ENCODE results near the gene LAT. TPM values are rescaled to one million over a fixed set of nuclear protein-coding genes. Genes with fewer than 3 reads are reported as not detected.

Gene LAT
- total RNA-seq, 1 donor from 2014 or later = 3.3 TPM

- no peaks in the 10 kb centered on the region for H3K79me2 ChIP-seq (ENCODE audit: insufficient read depth, low read length)
- peaks cover 4% of the 10 kb centered on the region for H3K4me1 ChIP-seq (ENCODE audit: insufficient read depth, low read length)
- no peaks in the 10 kb centered on the region for H3K36me3 Mint-ChIP-seq (ENCODE audit: low read depth, unreplicated experiment)
- H3K4me3 Mint-ChIP-seq (ENCODE audit: unreplicated experiment) = no peak overlapping the region
- H3K27me3 ChIP-seq (ENCODE audit: insufficient read depth, low read length) = no peaks in the 10 kb centered on the region
- no peaks in the 10 kb centered on the region for H3K36me3 ChIP-seq (ENCODE audit: insufficient read depth, low read length)
- H3K4me2 ChIP-seq (ENCODE audit: low read length) = no peak overlapping the region
- H3K9me3 Mint-ChIP-seq (ENCODE audit: unreplicated experiment) = no peaks in the 10 kb centered on the region
- TF ChIP-seq CTCF (IDR thresholded peaks at IDR 0.05; ENCODE audit: insufficient read depth, low read depth, low read length) = no peak
- no peak for TF ChIP-seq EZH2 (IDR thresholded peaks at IDR 0.05; ENCODE audit: insufficient read depth, low read length)
- no peak overlapping the region for H3K27ac ChIP-seq (ENCODE audit: low read depth, low read length)
- H3K4me3 ChIP-seq (ENCODE audit: insufficient read depth, low read depth, low read length) = no peak overlapping the region
- DNase-seq (ENCODE audit: low read depth) (no peak), FAIRE-seq (no peak)
- no peaks in the 10 kb centered on the region for H4K20me1 ChIP-seq (ENCODE audit: insufficient read depth, low read length)
- no peaks in the 10 kb centered on the region for H3K9me3 ChIP-seq (ENCODE audit: insufficient read depth, low read depth, low read length)
- no peak overlapping the region for H2AFZ ChIP-seq (ENCODE audit: low read depth, low read length)
- H3K4me1 Mint-ChIP-seq (ENCODE audit: low read depth, unreplicated experiment) = peaks cover 2% of the 10 kb centered on the region
- H3K27me3 Mint-ChIP-seq (ENCODE audit: low read depth, unreplicated experiment) = peaks cover 6% of the 10 kb centered on the region
- H3K27ac Mint-ChIP-seq (ENCODE audit: unreplicated experiment) = no peak overlapping the region
- H3K9ac ChIP-seq (ENCODE audit: low read length) = no peak overlapping the region
These were observed 38.7 kb downstream of the LAT start for GRCh38 chr16:29023279-29024277.

- no peak overlapping the region for H3K27ac Mint-ChIP-seq (ENCODE audit: unreplicated experiment)
- Histone ChIP-seq H3K4me1 (ENCODE audit: insufficient read depth, low read length) (peaks cover 10% of the 10 kb centered on the region), H3K79me2 (ENCODE audit: insufficient read depth, low read length) (no peaks in the 10 kb centered on the region), H2AFZ (ENCODE audit: low read depth, low read length) (no peak overlapping the region), H3K27me3 (ENCODE audit: insufficient read depth, low read length) (no peaks in the 10 kb centered on the region), H3K9me3 (ENCODE audit: insufficient read depth, low read depth, low read length) (no peaks in the 10 kb centered on the region), H3K9ac (ENCODE audit: low read length) (no peak overlapping the region), H3K27ac (ENCODE audit: low read depth, low read length) (no peak overlapping the region), H3K4me3 (ENCODE audit: insufficient read depth, low read depth, low read length) (no peak overlapping the region), H3K4me2 (ENCODE audit: low read length) (no peak overlapping the region), H3K36me3 (ENCODE audit: insufficient read depth, low read length) (no peaks in the 10 kb centered on the region), H4K20me1 (ENCODE audit: insufficient read depth, low read length) (no peaks in the 10 kb centered on the region)
- H3K36me3 Mint-ChIP-seq (ENCODE audit: low read depth, unreplicated experiment) = no peaks in the 10 kb centered on the region
- TF ChIP-seq CTCF (IDR thresholded peaks at IDR 0.05; ENCODE audit: insufficient read depth, low read depth, low read length) = no peak
- no peak for TF ChIP-seq EZH2 (IDR thresholded peaks at IDR 0.05; ENCODE audit: insufficient read depth, low read length)
- peaks cover 6% of the 10 kb centered on the region for H3K27me3 Mint-ChIP-seq (ENCODE audit: low read depth, unreplicated experiment)
- no peak for DNase-seq (ENCODE audit: low read depth)
- no peaks in the 10 kb centered on the region for H3K9me3 Mint-ChIP-seq (ENCODE audit: unreplicated experiment)
- H3K4me3 Mint-ChIP-seq (ENCODE audit: unreplicated experiment) = no peak overlapping the region
- no peak for FAIRE-seq
- peaks cover 6% of the 10 kb centered on the region for H3K4me1 Mint-ChIP-seq (ENCODE audit: low read depth, unreplicated experiment)
These were observed 39.4 kb downstream of the LAT start for GRCh38 chr16:29024278-29024677.

- Mint-ChIP-seq H3K27ac (ENCODE audit: unreplicated experiment) (no peak overlapping the region), H3K4me3 (ENCODE audit: unreplicated experiment) (no peak overlapping the region), H3K4me1 (ENCODE audit: low read depth, unreplicated experiment) (peaks cover 6% of the 10 kb centered on the region), H3K9me3 (ENCODE audit: unreplicated experiment) (no peaks in the 10 kb centered on the region), H3K27me3 (ENCODE audit: low read depth, unreplicated experiment) (peaks cover 6% of the 10 kb centered on the region), H3K36me3 (ENCODE audit: low read depth, unreplicated experiment) (no peaks in the 10 kb centered on the region)
- Histone ChIP-seq H3K27ac (ENCODE audit: low read depth, low read length) (no peak overlapping the region), H4K20me1 (ENCODE audit: insufficient read depth, low read length) (no peaks in the 10 kb centered on the region), H3K9ac (ENCODE audit: low read length) (no peak overlapping the region), H3K4me3 (ENCODE audit: insufficient read depth, low read depth, low read length) (no peak overlapping the region), H2AFZ (ENCODE audit: low read depth, low read length) (no peak overlapping the region), H3K79me2 (ENCODE audit: insufficient read depth, low read length) (no peaks in the 10 kb centered on the region), H3K9me3 (ENCODE audit: insufficient read depth, low read depth, low read length) (no peaks in the 10 kb centered on the region), H3K4me2 (ENCODE audit: low read length) (no peak overlapping the region), H3K36me3 (ENCODE audit: insufficient read depth, low read length) (no peaks in the 10 kb centered on the region), H3K27me3 (ENCODE audit: insufficient read depth, low read length) (no peaks in the 10 kb centered on the region), H3K4me1 (ENCODE audit: insufficient read depth, low read length) (peaks cover 15% of the 10 kb centered on the region)
- no peak for DNase-seq (ENCODE audit: low read depth)
- FAIRE-seq = no peak
- no peak for TF ChIP-seq CTCF (IDR thresholded peaks at IDR 0.05; ENCODE audit: insufficient read depth, low read depth, low read length)
- no peak for TF ChIP-seq EZH2 (IDR thresholded peaks at IDR 0.05; ENCODE audit: insufficient read depth, low read length)
These were observed 40.4 kb downstream of the LAT start for GRCh38 chr16:29025218-29025617.
